Measurements from ENCODE around the gene IER5L. TPM values are rescaled to one million over a fixed set of nuclear protein-coding genes. Genes with fewer than 3 reads are reported as not detected.

The IER5L gene
- total RNA-seq, 4 donors from 2014 or later: 13.0 to 31.5 (median 25.3) TPM

- Histone ChIP-seq H3K4me3 (no peak overlapping the region), H3K36me3 (no peaks in the 10 kb centered on the region), H3K27me3 (no peaks in the 10 kb centered on the region), H3K4me1 (peaks cover 0 to 9% (median 0%) of the 10 kb centered on the region in 4 donors), H3K9me3 (peaks cover 0 to 4% (median 0%) of the 10 kb centered on the region in 4 donors), H3K27ac (no peak overlapping the region)
- DNase-seq (ENCODE audit: low spot score in 2 of 2): no peak
- TF ChIP-seq CTCF (IDR thresholded peaks at IDR 0.05): no peak
- TF ChIP-seq EP300 (IDR thresholded peaks at IDR 0.05): no peak
- TF ChIP-seq POLR2A (IDR thresholded peaks at IDR 0.05): no peak
- WGBS, 2 donors: 79 to 81% methylated on average over 10 of the region's 10 CpGs
Measured at GRCh38 chr9:129185991-129186390, 7.9 kb upstream of the IER5L start.

DNA sequence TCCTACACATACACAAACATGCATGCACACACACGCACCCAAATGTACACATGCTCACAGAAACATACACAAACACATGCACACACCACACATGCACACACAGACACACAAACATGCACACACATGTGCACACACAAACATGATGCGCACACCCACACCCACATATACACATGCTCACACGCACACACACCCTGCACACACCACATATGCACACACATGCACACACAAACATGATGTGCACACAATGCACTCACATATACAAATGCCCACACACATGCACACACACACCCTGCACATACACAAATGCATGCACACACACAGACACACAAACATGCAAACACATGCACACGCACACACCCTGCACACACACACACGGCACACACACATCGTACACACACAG lies 7.3 kb upstream of the IER5L start:
- DNase-seq (ENCODE audit: low spot score in 2 of 2): no peak
- Histone ChIP-seq H3K9me3 (peaks cover 0 to 4% (median 0%) of the 10 kb centered on the region in 4 donors), H3K4me3 (no peak overlapping the region), H3K36me3 (no peaks in the 10 kb centered on the region), H3K27me3 (no peaks in the 10 kb centered on the region), H3K27ac (no peak overlapping the region), H3K4me1 (peaks cover 0 to 9% (median 0%) of the 10 kb centered on the region in 4 donors)
- TF ChIP-seq EP300 (IDR thresholded peaks at IDR 0.05): no peak
- TF ChIP-seq POLR2A (IDR thresholded peaks at IDR 0.05): no peak
- no peak for TF ChIP-seq CTCF (IDR thresholded peaks at IDR 0.05)
- 86 to 92% methylated on average over 6 of the region's 6 CpGs for WGBS, 2 donors

DNA sequence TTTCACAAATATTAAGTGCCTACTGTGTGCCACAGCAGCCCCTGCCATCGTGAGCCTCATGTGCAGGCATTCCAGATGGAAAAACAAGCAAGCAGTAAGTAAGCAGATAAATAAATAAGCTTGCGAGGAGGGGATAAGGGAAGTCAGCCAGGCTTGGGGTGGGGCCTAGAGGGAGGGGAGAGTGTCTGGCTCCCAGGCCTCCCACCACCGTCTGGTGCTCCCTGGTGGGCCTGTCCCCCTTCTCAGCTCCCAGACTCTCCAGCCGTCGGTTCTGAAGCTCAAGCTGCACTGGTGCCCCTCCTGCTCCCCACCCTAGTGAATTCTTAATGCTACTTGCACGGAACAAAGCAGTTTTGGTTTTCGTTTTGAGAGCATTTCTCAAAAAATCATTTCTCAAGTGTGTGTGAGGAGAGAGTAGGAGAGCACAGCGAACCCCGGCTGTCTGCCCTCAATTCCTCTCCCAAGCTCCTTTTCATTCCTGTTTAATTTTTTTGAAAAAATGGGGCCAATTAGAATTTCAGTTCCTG lies 6.6 kb upstream of the IER5L start:
- peaks cover 0 to 9% (median 0%) of the 10 kb centered on the region in 4 donors for H3K4me1 ChIP-seq
- TF ChIP-seq CTCF (IDR thresholded peaks at IDR 0.05) (no peak), EP300 (IDR thresholded peaks at IDR 0.05) (no peak), POLR2A (IDR thresholded peaks at IDR 0.05) (no peak)
- H3K9me3 ChIP-seq: peaks cover 0 to 4% (median 0%) of the 10 kb centered on the region in 4 donors
- H3K36me3 ChIP-seq: no peaks in the 10 kb centered on the region
- WGBS, 2 donors: 27 to 43% methylated on average over 9 of the region's 9 CpGs
- H3K27ac ChIP-seq: no peak overlapping the region
- H3K27me3 ChIP-seq: no peaks in the 10 kb centered on the region
- H3K4me3 ChIP-seq: no peak overlapping the region
- DNase-seq (ENCODE audit: low spot score in 2 of 2): no peak

DNA sequence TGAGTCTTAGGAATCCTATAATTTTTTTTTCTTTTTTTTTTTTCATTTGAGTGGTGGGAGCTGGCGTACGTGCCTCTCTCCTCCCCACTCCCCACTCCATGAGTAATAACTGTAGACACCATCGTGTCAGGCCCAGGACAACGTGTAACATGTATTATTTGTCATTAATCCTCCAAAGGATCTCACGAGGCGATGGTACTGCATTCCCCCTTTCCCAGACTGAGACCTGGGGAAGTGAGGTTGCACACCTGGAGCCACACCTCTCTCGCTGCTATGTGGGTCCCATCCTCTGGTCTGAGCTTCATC lies 6.1 kb upstream of the IER5L start:
- no peak for DNase-seq (ENCODE audit: low spot score in 2 of 2)
- H3K4me1 ChIP-seq: peaks cover 0 to 10% (median 0%) of the 10 kb centered on the region in 4 donors
- no peak for TF ChIP-seq EP300 (IDR thresholded peaks at IDR 0.05)
- H3K4me3 ChIP-seq: no peak overlapping the region
- no peak overlapping the region for H3K27ac ChIP-seq
- WGBS, 2 donors: 74 to 77% methylated on average over 7 of the region's 7 CpGs
- H3K36me3 ChIP-seq: no peaks in the 10 kb centered on the region
- H3K27me3 ChIP-seq: no peaks in the 10 kb centered on the region
- H3K9me3 ChIP-seq: peaks cover 0 to 4% (median 0%) of the 10 kb centered on the region in 4 donors

DNA sequence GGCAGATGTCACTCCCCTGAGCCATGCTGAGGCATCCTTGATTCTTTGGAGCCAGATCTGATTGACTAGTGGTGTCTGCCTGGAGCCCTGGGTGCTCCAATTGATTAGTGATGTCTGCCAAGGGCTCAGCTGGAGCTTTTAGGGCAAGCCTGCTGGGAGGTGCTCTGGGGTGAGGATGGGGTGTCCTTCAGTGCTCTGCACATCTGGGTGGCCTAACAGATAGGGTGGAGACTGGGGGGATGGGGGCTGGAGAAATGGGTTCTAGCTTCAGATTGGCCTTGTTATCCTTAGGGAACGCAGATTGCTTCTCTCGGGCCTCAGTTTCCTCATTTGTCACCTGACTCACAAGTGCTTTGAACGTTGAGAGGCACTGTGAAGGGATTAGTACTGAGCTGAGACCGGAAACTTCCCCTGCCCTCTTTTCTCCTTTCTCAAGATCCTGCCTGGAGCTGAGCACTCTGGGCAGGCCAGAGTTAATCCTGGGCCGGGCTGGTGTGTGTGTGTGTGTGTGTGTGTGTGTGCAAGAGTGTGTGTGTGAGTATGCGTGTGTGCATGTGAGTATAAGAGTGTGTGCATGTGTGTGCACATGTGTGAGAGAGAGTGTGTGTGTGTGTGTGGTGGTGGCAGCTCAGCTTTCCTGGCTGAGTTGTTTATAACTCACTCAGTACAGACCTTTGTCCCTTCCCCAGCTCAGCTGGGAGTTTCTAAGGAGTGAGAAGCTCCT lies 5.6 kb upstream of the IER5L start:
- Histone ChIP-seq H3K36me3 (no peaks in the 10 kb centered on the region), H3K27me3 (no peaks in the 10 kb centered on the region), H3K4me1 (peaks cover 0 to 15% (median under 1%) of the 10 kb centered on the region in 4 donors), H3K4me3 (no peak overlapping the region), H3K27ac (no peak overlapping the region), H3K9me3 (peaks cover 0 to 4% (median 0%) of the 10 kb centered on the region in 4 donors)
- TF ChIP-seq POLR2A (IDR thresholded peaks at IDR 0.05): no peak
- no peak for TF ChIP-seq EP300 (IDR thresholded peaks at IDR 0.05)
- TF ChIP-seq CTCF (IDR thresholded peaks at IDR 0.05): no peak
- no peak for DNase-seq (ENCODE audit: low spot score in 2 of 2)
- 52 to 62% methylated on average over 6 of the region's 6 CpGs for WGBS, 2 donors

All from tibial nerve (tissue), 4 donors.